ENCODE measurements around the gene GPR15LG. TPM values are rescaled to one million over a fixed set of nuclear protein-coding genes. Genes with fewer than 3 reads are reported as not detected.
A peak's percentile ranks its signal among the peaks of the same experiment; 100 is the strongest.

The GPR15LG gene
- total and polyA plus RNA-seq, 10 of the 15 experiments (the other 5 are each of a cell fraction or from before 2014, with no cell fraction given): 1.1 to 12.2 (median 1.4) TPM

DNA sequence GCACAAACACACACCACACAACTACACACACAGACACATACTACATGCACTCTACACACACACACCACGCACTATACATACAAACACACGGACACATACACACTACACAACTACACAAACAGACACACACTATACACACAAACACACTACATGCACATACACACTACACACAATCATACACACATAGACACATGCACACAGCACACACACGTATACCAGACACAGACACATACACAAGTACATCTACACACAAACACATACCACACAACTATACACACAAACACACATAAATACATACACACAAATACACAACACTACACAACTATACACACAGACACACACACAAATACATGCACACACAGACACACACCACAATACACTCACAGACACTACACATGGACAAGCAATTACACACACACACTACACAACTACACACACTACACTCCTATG lies 4.6 kb downstream of the GPR15LG start (continued):
- TF ChIP-seq, protein P1, sequence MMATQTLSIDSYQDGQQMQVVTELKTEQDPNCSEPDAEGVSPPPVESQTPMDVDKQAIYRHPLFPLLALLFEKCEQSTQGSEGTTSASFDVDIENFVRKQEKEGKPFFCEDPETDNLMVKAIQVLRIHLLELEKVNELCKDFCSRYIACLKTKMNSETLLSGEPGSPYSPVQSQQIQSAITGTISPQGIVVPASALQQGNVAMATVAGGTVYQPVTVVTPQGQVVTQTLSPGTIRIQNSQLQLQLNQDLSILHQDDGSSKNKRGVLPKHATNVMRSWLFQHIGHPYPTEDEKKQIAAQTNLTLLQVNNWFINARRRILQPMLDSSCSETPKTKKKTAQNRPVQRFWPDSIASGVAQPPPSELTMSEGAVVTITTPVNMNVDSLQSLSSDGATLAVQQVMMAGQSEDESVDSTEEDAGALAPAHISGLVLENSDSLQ (IDR thresholded peaks at IDR 0.05): peak; percentile 39
- TF ChIP-seq LARP7 (IDR thresholded peaks at IDR 0.05) (no peak), HDAC6 (IDR thresholded peaks at IDR 0.05; ENCODE audit: unreplicated experiment) (no peak)
- TF ChIP-seq, protein P2, sequence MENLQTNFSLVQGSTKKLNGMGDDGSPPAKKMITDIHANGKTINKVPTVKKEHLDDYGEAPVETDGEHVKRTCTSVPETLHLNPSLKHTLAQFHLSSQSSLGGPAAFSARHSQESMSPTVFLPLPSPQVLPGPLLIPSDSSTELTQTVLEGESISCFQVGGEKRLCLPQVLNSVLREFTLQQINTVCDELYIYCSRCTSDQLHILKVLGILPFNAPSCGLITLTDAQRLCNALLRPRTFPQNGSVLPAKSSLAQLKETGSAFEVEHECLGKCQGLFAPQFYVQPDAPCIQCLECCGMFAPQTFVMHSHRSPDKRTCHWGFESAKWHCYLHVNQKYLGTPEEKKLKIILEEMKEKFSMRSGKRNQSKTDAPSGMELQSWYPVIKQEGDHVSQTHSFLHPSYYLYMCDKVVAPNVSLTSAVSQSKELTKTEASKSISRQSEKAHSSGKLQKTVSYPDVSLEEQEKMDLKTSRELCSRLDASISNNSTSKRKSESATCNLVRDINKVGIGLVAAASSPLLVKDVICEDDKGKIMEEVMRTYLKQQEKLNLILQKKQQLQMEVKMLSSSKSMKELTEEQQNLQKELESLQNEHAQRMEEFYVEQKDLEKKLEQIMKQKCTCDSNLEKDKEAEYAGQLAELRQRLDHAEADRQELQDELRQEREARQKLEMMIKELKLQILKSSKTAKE (IDR thresholded peaks at IDR 0.05; ENCODE audit: low read depth, poor library complexity, severe bottlenecking): no peak
- TF ChIP-seq, protein P3, sequence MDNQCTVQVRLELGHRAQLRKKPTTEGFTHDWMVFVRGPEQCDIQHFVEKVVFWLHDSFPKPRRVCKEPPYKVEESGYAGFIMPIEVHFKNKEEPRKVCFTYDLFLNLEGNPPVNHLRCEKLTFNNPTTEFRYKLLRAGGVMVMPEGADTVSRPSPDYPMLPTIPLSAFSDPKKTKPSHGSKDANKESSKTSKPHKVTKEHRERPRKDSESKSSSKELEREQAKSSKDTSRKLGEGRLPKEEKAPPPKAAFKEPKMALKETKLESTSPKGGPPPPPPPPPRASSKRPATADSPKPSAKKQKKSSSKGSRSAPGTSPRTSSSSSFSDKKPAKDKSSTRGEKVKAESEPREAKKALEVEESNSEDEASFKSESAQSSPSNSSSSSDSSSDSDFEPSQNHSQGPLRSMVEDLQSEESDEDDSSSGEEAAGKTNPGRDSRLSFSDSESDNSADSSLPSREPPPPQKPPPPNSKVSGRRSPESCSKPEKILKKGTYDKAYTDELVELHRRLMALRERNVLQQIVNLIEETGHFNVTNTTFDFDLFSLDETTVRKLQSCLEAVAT (IDR thresholded peaks at IDR 0.05): peak; percentile 64; the same call in 1 of the 2 replicates
- TF ChIP-seq, protein P4, sequence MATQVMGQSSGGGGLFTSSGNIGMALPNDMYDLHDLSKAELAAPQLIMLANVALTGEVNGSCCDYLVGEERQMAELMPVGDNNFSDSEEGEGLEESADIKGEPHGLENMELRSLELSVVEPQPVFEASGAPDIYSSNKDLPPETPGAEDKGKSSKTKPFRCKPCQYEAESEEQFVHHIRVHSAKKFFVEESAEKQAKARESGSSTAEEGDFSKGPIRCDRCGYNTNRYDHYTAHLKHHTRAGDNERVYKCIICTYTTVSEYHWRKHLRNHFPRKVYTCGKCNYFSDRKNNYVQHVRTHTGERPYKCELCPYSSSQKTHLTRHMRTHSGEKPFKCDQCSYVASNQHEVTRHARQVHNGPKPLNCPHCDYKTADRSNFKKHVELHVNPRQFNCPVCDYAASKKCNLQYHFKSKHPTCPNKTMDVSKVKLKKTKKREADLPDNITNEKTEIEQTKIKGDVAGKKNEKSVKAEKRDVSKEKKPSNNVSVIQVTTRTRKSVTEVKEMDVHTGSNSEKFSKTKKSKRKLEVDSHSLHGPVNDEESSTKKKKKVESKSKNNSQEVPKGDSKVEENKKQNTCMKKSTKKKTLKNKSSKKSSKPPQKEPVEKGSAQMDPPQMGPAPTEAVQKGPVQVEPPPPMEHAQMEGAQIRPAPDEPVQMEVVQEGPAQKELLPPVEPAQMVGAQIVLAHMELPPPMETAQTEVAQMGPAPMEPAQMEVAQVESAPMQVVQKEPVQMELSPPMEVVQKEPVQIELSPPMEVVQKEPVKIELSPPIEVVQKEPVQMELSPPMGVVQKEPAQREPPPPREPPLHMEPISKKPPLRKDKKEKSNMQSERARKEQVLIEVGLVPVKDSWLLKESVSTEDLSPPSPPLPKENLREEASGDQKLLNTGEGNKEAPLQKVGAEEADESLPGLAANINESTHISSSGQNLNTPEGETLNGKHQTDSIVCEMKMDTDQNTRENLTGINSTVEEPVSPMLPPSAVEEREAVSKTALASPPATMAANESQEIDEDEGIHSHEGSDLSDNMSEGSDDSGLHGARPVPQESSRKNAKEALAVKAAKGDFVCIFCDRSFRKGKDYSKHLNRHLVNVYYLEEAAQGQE (IDR thresholded peaks at IDR 0.05; ENCODE audit: low read depth, low read length): no peak

All from GM12878 (cell line).